Ovary (tissue), 9 donors: ENCODE results near the gene GFRA3. TPM values are rescaled to one million over a fixed set of nuclear protein-coding genes. Genes with fewer than 3 reads are reported as not detected.

ENCODE experiments used
- DNase-seq, 5 donors: peaks; one replicate each; pipeline ENCODE4 v3.0.0-alpha.2; 2019 to 2020
- H3K27ac ChIP-seq, 2 donors: fragments of 200-600 bp; one replicate each; pipeline versions ENCODE4 v1.5.1 to v1.8.0; 2019 to 2022
- H3K27me3 ChIP-seq: fragments of 200-600 bp; one replicate; pipeline ENCODE4 v1.8.0; 2022
- H3K36me3 ChIP-seq: fragments of 200-600 bp; sonication (generic); one replicate; pipeline ENCODE4 v1.5.1; 2019
- H3K4me1 ChIP-seq: one replicate; pipeline ENCODE4 v1.8.1; 2013; ENCODE audit warnings: mild to moderate bottlenecking, moderate library complexity; ENCODE audit not compliant: insufficient read depth
- H3K4me3 ChIP-seq: fragments of 200-600 bp; sonication (generic); one replicate; pipeline ENCODE4 v1.5.1; 2017
- H3K9me3 ChIP-seq, 2 donors: fragments of 200-600 bp in 1 of 2; sonication (generic) in 1 of 2; one replicate each; pipeline versions ENCODE4 v1.5.1 to v1.8.1; 2013 to 2019; ENCODE audit warnings: mild to moderate bottlenecking in 1 of 2, moderate library complexity in 1 of 2
- EP300 ChIP-seq: sonication (generic); formaldehyde crosslinking; IDR thresholded peaks from one replicate; pipeline ENCODE4 v1.6.1; 2017; ENCODE audit warnings: antibody characterized with exemption
- POLR2A ChIP-seq: fragments of 450-650 bp; IDR thresholded peaks from one replicate; pipeline ENCODE4 v1.6.1; 2017; ENCODE audit warnings: antibody characterized with exemption, mild to moderate bottlenecking, moderate library complexity
- WGBS, 3 donors: extraction: QIAGEN DNeasy Blood & Tissue Kit in 1 of 3; methylation state at CpG; one replicate each; pipeline versions ENCODE4 v1.1.5 to v1.1.7; 2013 to 2017; 5-methylcytosine and 5-hydroxymethylcytosine counted together
- intact Hi-C, 4 donors: fragments of 100-400 bp; cut with DNase I; formaldehyde crosslinking; loops; one replicate each; pipeline versions ENCODE4 v1.11.0 to v1.15.1; 2022 to 2023
- polyA plus RNA-seq, 2 donors: library from polyadenylated mRNA; stranded (reverse); fragments of 200-250 nt in 1 of 2; fragments of 350-450 nt in 1 of 2; fragmentation: Illumina TruSeq in 1 of 2; extraction: RNeasy Lipid Tissue Mini Kit (QIAGEN cat#74804) in 1 of 2; gene quantifications; one replicate each; pipeline ENCODE4 v1.2.3, GENCODE V29; 2013 to 2014
- total RNA-seq, 7 donors: library from RNA; depleted of rRNA in 2 of 7; stranded (reverse); fragments of >200 nt in 2 of 7; fragmentation: NEBNext Ultra II Directional in 3 of 7; extraction: Animal tissue kit (Norgen Biotek cat#: 25700) in 3 of 7; gene quantifications; one replicate each; pipeline versions ENCODE4 v1.1.0 to v1.2.4, GENCODE V29; 2016 to 2023
- TF ChIP-seq, protein P1 (sequence below), 3 donors: fragments of 450-650 bp in 2 of 3; fragments of 200-600 bp in 1 of 3; IDR thresholded peaks; one replicate each; pipeline versions ENCODE4 v1.5.1 to v1.8.0; 2016 to 2022; ENCODE audit warnings: antibody characterized with exemption in 3 of 3, mild to moderate bottlenecking in 1 of 3
- donor health status: DM: no; HTN: no; CAD: no; lungs with moderate emphysema.
- donor health status: DM: no; HTN: no; CAD: no.
- donor health status: Bipolar disorder and iron deficiency.
- donor health status: DM: yes; HTN: yes; CAD: no.
- donor health status: DM: no; HTN: no; CAD: no.
- donor health status: DM: yes; HTN: yes; CAD: no.

The GFRA3 gene
- total and polyA plus RNA-seq, 9 donors = 0.18 to 2.5 (median 0.38) TPM; not detected in 2

DNA sequence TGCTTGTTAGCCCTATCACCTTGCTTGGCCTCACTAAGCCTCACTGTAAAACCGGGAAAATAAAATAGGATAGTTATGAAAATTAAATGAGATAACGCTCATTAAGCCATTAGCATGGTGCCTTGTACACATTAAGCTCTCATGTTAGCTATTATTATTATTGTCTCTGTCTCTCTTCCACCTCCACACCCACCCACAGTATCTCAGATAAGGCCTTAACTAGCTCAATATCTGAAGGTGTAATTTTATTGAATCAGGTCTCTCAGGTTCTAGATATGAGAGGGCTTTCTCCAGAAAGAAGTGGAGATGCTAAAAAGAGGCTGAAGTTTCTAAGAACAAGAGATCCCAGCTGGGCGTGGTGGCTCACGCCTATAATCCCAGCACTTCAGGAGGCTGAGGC is 27.6 kb downstream of the GFRA3 start:
- H3K9me3 ChIP-seq = no peaks in the 10 kb centered on the region
- H3K4me3 ChIP-seq = no peak overlapping the region
- intact Hi-C loops = no loop called here
- TF ChIP-seq EP300 (no peak), POLR2A (no peak)
- TF ChIP-seq, protein P1, sequence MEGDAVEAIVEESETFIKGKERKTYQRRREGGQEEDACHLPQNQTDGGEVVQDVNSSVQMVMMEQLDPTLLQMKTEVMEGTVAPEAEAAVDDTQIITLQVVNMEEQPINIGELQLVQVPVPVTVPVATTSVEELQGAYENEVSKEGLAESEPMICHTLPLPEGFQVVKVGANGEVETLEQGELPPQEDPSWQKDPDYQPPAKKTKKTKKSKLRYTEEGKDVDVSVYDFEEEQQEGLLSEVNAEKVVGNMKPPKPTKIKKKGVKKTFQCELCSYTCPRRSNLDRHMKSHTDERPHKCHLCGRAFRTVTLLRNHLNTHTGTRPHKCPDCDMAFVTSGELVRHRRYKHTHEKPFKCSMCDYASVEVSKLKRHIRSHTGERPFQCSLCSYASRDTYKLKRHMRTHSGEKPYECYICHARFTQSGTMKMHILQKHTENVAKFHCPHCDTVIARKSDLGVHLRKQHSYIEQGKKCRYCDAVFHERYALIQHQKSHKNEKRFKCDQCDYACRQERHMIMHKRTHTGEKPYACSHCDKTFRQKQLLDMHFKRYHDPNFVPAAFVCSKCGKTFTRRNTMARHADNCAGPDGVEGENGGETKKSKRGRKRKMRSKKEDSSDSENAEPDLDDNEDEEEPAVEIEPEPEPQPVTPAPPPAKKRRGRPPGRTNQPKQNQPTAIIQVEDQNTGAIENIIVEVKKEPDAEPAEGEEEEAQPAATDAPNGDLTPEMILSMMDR (IDR thresholded peaks at IDR 0.05) = no peak
- no peak overlapping the region for H3K27ac ChIP-seq
- H3K36me3 ChIP-seq = no peaks in the 10 kb centered on the region
- H3K4me1 ChIP-seq = no peaks in the 10 kb centered on the region
- no peaks in the 10 kb centered on the region for H3K27me3 ChIP-seq
- 84 to 86% (median 86%) methylated on average over 4 of the region's 4 CpGs for WGBS, 3 donors
- no peak for DNase-seq

GRCh38 chr5:138246334-138246733 is 28.1 kb downstream of the GFRA3 start:
- Histone ChIP-seq H3K4me3 (no peak overlapping the region), H3K4me1 (no peaks in the 10 kb centered on the region), H3K36me3 (no peaks in the 10 kb centered on the region), H3K27me3 (no peaks in the 10 kb centered on the region), H3K9me3 (no peaks in the 10 kb centered on the region), H3K27ac (no peak overlapping the region)
- TF ChIP-seq EP300 (no peak), POLR2A (no peak)
- TF ChIP-seq, protein P1 (IDR thresholded peaks at IDR 0.05) = no peak
- DNase-seq = no peak
- WGBS, 3 donors = 69 to 88% (median 85%) methylated on average over 4 of the region's 4 CpGs
- intact Hi-C loops = no loop called here

DNA sequence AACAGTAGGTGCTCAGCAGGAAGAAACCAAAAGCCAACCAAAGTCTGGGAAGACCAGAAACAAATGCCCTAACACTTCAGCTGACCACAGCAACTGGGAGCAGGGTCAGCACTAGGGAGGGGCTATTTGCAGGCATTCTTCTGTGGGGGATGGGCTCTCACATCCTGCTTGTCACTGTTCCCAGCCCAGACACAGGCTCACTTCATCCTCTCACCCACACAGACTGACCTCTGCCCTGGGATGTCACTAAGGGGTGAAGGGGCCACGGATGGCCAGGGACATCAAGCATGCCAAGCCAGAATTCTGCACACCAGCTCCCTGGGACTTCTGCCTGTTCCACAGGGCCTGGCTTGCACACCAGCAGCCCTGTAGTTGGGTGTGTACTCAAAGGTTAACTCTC is 28.7 kb downstream of the GFRA3 start:
- no peak for DNase-seq
- intact Hi-C loops = no loop called here
- H3K4me1 ChIP-seq = no peaks in the 10 kb centered on the region
- H3K9me3 ChIP-seq = no peaks in the 10 kb centered on the region
- WGBS, 3 donors = 15 to 33% (median 16%) methylated on average over 1 of the region's 1 CpG
- no peak overlapping the region for H3K4me3 ChIP-seq
- TF ChIP-seq POLR2A (no peak), EP300 (no peak)
- TF ChIP-seq, protein P1 (IDR thresholded peaks at IDR 0.05) = no peak
- no peaks in the 10 kb centered on the region for H3K36me3 ChIP-seq
- no peaks in the 10 kb centered on the region for H3K27me3 ChIP-seq
- no peak overlapping the region for H3K27ac ChIP-seq

- Histone ChIP-seq H3K27ac (no peak overlapping the region), H3K9me3 (no peaks in the 10 kb centered on the region), H3K4me1 (no peaks in the 10 kb centered on the region), H3K27me3 (no peaks in the 10 kb centered on the region), H3K36me3 (no peaks in the 10 kb centered on the region), H3K4me3 (no peak overlapping the region)
- TF ChIP-seq, protein P1 (IDR thresholded peaks at IDR 0.05) = no peak
- no peak for TF ChIP-seq EP300
- no peak for TF ChIP-seq POLR2A
- DNase-seq = no peak
- intact Hi-C loops = no loop called here
- whole genome bisulfite sequencing, 3 donors = 34 to 50% (median 35%) methylated on average over 2 of the region's 2 CpGs
These were observed 30.6 kb downstream of the GFRA3 start for GRCh38 chr5:138243794-138244193.
